Upper lobe of left lung (tissue), 4 donors: ENCODE results near the gene GSG1L.

Source experiments
- CTCF ChIP-seq, 6 experiments: fragments of 450-650 bp in 4 of 6; fragments of 200-600 bp in 2 of 6; sonication (generic) in 2 of 6; IDR thresholded peaks; one replicate each; pipeline ENCODE4 v1.5.1; 2016 to 2019; ENCODE audit warnings: antibody characterized with exemption in 6 of 6
- EP300 ChIP-seq, 4 donors: sonication (generic); formaldehyde crosslinking; IDR thresholded peaks; one replicate each; pipeline ENCODE4 v1.5.1; 2017; ENCODE audit warnings: antibody characterized with exemption in 4 of 4, control low read depth in 2 of 4
- POLR2A ChIP-seq, 4 donors: fragments of 450-650 bp; IDR thresholded peaks; one replicate each; pipeline ENCODE4 v1.5.1; 2016 to 2017; ENCODE audit warnings: antibody characterized with exemption in 4 of 4, mild to moderate bottlenecking in 2 of 4

- TF ChIP-seq CTCF (IDR thresholded peaks at IDR 0.05) (no peak), POLR2A (IDR thresholded peaks at IDR 0.05) (no peak), EP300 (IDR thresholded peaks at IDR 0.05) (no peak)
Measured at GRCh38 chr16:27785307-27785678, 278.2 kb downstream of the GSG1L start.
